22Rv1 (cell line): ENCODE measurements around the gene TMEM123.

Source experiments
- H3K27ac ChIP-seq: fragments of 450-650 bp; 2 replicates; pipeline ENCODE4 v1.5.1; 2017
- CTCF ChIP-seq: fragments of 450-650 bp; IDR thresholded peaks from 2 replicates; pipeline ENCODE4 v1.5.1; 2017; ENCODE audit warnings: mild to moderate bottlenecking
- ZFX ChIP-seq: fragments of 450-650 bp; IDR thresholded peaks from 2 replicates; pipeline ENCODE4 v1.6.1; 2017; ENCODE audit warnings: antibody characterized with exemption, borderline replicate concordance

The TMEM123 gene

GRCh38 chr11:102359372-102359771 is 93.2 kb downstream of the TMEM123 start:
- H3K27ac ChIP-seq = no peak overlapping the region
- TF ChIP-seq ZFX (no peak), CTCF (no peak)

DNA sequence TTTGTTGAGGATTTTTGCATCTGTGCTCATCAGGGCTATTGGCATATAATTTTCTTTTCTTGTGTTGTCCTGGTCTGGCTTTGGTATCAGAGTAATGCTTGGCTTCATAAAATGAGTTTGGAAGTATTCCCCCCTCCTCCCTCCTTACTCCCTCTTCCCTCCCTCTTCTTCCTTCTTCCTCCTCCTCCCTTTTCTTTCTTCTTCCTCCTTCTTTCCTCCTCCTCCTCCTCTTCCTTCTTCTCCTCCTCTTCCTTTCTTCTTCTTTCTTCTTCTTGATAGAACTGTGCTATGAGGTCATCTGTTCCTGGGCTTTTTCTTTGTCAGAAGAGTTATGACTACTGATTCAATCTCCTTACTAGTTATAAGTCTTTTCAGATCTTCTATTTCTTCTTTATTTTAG is 95.4 kb downstream of the TMEM123 start:
- TF ChIP-seq ZFX (no peak), CTCF (no peak)
- H3K27ac ChIP-seq = no peak overlapping the region

- no peak for TF ChIP-seq ZFX
- no peak for TF ChIP-seq CTCF
- H3K27ac ChIP-seq = peak overlapping the region; percentile 93
Observed at GRCh38 chr11:102347462-102348370, 104.8 kb downstream of the TMEM123 start.

DNA sequence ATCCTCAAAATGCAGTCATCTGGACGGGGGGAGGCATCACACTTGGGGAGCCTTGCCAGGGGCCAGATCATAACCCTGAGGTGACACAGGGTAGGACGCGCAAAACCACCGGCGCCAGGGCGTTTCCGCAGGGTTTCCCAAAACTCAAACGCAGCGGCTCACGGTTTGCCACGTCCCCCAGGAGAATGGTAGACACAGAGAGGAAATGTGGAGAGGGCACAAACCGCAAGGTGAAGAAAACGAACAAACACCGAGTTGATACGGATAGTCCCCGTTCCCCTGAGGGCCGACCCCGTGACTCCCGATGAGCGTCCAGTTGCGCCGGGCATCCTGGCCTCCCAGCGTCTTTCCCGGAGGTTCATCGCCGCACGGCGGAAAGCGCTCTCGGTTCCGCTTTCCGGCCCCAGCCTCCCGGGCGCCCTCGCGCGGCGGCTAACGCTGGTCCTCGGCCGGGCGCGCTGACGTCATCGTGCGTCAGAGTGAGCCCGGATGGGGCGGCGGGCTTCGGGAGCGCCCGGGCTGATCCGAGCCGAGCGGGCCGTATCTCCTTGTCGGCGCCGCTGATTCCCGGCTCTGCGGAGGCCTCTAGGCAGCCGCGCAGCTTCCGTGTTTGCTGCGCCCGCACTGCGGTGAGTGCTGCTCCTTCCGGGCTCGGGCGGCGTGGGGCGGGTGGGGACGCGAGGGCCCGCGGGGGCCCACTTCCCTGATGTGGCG is 105.7 kb downstream of the TMEM123 start, which contains the start of gene BIRC2:
BIRC2 (plus strand) TSS at position 467 of the 714 bp plus-strand sequence. CDS start 2,641 bp downstream, outside the sequence.
- no peak for TF ChIP-seq ZFX
- TF ChIP-seq CTCF = peak; percentile 92
- H3K27ac ChIP-seq = peak within 1 kb of the TSS; percentile 93

- TF ChIP-seq CTCF (no peak), ZFX (no peak)
- peak overlapping the region; percentile 93 for H3K27ac ChIP-seq
Observed at GRCh38 chr11:102346456-102346747, 106.2 kb downstream of the TMEM123 start.
